HS-27A (cell line): Measurements from ENCODE around the gene MAD1L1.
"Not testable (repeated sequence)": the region's sequence is repeated elsewhere in the genome, so short reads cannot be mapped to it uniquely, and the experiment has no call there.

Experiments
- DNase-seq: peaks from one replicate; pipeline ENCODE4 v3.0.0-alpha.2; 2012; ENCODE audit warnings: low read depth, missing footprints

MAD1L1 gene

DNA sequence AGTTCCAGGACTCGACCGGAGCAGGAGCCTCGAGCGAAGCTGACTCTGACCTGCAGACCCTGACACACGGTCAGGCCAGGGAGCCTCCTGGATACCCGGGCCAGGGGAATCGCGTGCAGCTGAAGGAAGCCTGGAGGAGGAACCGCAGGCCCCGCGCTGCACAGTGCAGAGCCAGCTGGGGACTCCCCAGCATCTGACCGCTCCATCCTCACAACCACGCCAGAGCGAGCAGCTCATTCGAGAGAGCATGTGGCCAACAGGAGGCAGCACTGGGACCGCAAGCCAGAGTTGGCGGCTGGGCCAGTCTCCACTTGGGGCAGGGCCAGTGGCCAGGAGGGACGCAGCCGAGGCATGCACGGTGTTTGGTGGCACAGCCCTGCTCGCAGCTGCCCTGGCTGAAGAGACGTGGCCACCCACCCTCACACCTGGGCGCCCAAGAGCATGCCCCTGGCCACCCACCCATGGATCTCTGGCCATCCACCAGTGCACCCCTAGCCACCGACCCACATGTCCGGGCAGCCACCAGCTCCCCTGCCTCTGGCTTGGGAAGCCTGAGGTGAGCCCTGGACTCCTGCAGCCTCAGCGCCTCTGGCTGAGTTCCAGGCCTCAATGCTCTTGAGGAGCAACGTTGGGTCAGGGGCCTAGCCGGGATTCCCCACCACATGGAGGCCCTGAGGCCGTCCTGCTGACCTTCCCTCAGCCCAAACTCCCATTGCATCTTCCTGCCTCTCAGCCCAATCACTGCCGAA lies 348.7 kb downstream of the MAD1L1 start:
- DNase-seq, result no peak

DNA sequence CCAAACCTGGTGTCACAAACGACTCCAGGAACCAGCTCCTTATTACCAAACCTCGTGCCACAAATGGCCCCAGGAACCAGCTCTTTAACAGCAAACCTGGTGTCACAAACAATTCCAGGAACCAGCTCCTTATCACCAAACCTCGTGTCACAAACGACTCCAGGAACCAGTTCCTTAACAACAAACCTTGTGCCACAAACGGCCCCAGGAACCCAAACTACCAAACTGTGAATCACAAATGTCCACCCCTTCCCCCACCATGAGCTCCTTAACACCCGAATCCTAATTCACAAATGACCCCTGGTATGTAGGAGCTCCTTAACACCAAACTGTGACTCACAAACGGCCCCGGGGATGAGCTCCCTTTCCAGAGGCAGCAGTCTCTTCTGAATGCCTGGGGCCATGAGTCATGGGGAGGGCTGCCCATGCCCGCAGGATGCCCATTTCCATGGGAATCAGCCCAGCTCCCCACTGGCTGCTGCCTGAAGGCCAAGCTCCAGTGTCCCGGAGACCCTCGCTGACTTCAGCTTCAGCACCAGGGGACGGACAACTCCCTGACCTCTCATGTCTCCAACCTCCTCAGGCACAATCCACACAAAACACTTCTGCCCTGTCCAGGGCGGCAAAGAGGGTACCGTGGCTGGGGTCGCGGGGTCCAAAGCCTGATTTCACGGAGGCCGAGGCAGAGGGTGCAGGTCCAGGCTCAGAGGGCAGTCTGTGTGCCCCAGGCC lies 349.5 kb downstream of the MAD1L1 start:
- DNase-seq, result peak; percentile 87

DNA sequence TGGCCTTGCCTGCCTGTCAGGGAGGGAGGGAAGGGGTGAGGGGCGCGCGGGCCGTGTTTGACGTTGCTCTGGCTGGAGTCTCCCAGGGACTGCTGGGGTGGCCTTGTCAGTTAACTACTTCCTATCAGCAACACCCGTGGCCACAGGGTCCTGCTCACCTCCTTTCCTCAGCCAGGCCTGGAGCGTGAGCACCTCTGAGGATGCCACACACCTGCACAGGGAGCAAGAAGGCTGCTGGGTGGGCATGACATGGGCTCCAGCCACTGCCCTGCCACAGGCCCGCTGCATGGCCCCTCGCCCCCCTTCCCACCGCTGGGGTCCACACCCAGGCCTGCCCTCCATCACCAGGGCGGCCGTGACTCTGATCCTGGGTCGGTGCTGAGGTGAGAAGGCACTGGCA lies 350.3 kb downstream of the MAD1L1 start:
- no peak for DNase-seq

DNA sequence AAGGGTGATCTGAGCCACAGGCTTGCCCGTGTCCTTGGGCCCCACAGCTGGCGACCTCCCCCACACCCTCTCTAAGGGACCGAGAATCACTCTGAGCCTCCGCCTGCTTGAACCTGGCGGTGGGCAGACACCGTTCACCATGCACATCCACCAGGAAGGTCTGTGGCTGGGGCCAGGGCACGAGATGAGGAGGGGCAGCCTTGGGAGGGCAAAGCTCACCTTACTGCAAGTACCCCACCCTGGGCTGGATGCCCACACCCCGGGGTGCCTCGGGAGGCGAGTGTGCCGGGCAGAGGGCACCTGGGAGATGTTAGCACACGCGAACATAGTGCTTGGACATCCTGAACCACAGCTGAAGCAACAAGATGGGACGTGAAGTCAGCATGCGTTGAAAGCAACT lies 350.8 kb downstream of the MAD1L1 start:
- DNase-seq, result no peak

DNA sequence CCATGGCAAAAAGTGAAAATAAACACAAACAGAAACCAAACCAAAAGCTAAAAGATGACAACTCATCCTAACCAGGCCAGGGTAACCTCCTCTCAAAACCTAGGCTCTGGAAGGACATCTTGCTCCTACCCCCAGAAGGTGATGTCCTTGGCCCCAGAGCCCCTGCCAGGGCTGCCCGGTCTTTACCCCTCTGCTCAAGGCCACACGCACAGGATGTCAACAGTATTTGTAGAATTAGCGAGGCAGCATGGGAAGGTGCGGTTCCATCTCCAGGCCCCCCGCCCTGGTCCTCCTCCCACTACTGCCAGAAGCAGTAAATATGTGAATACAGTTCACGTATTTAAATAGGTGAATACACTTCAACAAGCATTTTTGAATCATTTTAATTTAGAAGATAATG lies 356.1 kb downstream of the MAD1L1 start:
- not testable (repeated sequence) for DNase-seq

DNA sequence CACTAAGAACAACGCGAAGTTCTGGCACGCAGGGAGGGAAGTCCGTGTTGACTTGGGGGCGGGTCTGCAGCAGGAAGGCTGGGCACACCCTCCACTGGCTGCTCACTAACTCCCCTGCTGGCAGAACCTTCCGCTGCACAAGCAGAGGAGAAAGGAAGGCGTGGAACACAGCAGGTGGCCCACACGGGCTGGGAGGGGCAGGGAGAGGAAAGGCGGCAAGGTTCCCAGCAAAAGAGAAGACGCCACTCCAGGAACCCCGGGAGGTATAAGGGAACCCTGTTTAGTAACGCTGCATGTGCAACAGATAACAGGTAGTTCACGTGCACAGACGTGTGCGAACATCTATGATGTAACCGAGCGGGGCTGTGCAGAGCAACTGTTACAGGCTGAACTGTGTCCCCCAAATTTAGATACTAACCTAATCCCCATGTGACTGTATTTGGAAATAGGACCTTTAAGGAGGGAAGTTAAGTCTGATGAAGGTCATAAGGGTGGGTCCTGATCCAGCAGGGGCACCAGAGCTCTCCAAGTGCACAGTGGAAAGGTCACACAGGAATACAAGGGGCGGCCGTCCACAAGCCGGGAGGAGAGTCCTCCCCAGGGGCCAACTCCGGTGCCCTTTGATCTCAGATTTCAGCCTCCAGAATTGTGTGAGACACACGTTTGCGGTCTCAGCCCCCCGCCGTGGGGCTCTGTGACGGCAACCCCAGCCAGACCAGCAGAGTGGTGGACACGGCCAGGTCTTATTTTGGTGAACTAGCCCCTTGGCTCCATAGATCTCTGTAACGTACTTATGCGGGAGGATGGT lies 357.1 kb downstream of the MAD1L1 start:
- not testable (repeated sequence) for DNase-seq

DNA sequence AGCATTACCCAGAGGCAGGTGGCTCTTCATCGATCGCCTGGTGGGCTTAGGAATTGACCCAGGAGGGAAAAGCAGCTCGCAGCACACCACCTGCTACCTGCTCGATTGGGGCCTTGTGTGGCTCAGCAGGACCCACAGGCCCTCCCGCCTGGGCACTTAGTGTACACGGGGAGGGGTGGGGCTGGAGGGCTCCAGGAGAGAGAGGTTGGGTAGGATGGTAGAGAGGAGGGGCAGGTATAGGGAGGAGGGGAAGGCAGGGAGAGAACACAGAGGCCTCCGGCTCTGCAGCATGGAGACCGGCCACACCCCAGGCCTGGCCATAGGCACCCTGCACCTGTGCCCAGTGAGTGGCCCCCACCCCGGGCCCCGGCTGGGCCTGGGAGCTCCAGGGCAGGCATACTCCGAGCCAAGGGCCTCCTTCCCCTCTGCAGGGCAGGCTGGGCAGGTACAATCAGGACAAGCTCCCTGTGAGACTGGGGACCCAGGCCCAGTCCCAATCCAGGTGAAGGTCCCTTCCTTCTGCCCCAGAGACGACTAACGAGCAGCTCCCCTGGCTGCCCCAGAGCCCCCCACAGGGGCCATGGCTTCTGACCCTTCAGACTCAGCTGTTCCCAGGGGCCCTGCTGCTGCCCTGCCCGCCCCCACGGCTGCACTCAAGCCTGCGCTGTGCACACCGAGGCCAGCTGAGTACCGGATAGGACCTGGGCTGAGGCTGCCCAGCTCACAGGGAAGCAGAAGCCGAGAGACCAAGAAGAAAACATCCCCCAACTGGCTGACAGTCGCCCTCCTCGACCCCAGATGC lies 358.0 kb downstream of the MAD1L1 start:
- not testable (repeated sequence) for DNase-seq

DNA sequence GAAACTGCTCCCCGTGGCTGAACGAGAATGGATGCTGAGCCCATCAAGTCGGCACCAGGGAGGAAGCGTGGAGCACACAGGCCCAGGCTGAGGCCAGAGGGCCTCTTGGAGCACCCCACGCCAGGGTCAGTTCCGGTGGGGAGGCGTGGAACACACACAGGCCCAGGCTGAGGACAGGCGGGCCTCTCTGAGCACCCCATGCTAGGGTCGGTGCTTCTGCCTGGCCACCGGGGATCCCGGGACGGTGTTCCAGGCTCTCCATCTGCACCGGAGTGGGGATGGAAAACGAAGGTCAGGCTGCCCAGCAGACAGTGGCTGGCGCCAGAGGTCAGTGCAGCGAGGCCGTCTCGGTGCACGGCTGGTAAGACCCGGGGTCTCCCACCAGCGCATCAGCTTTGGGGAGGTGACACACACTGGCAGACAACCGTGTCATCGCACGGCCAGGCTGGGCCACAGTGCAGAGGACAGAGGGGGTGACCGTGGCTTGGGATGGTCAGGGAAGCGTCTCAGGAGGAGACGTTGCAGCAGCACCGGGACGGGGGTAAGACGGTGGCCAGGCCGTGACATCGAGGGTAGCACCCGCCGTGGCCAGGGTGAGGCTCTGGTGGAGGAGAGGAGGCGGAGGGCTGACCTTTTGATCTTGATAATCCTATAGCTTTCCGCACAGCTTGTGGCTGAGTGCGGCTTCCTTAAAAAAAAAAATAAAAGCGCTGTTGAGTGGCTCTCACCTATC lies 358.7 kb downstream of the MAD1L1 start:
- DNase-seq, result no peak

DNA sequence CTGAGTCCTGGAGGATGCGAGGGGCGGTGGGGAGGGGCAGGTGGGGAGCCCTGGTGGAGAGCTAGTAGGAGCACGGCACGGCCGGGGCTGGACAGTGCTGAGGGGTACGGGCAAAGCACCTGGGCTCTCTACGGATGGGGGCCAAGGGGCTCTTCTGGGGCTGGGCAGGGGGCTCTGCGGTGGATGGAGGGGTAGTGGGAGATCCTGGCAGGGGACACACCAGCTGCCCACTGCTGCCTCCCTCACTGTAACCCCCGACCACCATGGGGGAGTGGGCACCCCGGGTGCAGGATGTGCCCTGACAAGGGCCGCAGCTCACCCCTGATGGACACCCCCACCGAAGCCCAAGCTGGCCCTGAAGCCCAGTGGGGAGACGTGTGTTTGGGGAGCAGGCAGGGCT lies 359.3 kb downstream of the MAD1L1 start:
- DNase-seq, result no peak

DNA sequence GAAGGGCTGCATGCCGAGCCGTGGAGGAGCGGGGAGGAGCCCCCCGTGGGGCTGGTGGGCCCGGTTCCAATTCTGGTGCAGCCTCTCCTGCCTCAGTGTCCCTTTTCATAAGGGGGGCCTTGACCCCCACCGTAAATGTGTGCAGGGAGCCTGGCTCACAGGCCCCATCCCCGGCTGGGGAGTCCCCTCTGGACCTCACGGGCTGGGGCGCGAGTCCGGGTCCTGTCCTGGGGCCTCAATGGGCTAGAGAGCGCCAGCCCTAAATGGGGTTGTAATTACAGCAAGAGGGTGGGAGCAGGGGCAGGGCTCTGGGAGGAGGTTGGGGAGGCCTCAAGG lies 359.7 kb downstream of the MAD1L1 start:
- no peak for DNase-seq

DNA sequence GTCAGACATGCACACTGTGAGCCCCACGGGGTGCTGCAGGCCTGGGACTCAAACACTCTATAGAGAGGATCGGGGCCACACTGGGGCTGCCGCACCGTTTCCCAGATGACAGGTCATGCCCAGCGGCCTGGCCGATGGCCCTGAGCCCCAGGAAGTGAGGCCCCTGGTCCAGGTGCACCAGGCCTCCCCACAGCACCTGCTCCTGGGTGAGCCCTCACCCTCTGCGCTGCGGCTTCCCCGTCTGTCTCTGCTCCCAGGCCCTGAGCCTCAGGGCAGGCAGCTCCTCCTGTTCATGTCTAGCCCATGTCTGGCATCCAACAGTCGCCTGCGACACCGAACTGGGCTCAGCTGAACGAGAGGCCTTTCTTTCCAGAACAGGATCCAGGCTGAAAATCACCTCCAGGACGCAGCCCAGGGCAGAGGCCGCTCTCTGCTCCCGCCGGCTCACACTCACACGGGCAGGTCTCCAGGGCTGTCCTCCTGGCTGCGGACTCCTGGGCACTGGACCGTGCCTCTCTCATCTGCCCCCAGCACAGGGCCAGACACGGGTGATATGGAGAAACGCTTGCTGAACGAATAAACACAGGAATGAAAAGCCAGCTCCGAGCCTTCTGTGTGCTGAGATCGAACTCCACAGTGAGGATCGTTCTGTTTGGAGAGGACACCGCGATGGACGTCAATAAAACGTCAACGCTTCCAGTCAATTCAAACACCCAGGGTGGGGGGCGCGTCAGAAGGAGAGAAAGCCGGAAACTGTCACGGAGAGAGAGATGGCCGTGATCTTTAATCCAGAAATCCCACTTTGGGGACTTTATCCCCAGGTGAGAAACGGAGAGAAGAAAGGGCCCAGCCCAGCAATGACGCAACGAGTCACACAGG lies 360.3 kb downstream of the MAD1L1 start:
- no peak for DNase-seq

DNA sequence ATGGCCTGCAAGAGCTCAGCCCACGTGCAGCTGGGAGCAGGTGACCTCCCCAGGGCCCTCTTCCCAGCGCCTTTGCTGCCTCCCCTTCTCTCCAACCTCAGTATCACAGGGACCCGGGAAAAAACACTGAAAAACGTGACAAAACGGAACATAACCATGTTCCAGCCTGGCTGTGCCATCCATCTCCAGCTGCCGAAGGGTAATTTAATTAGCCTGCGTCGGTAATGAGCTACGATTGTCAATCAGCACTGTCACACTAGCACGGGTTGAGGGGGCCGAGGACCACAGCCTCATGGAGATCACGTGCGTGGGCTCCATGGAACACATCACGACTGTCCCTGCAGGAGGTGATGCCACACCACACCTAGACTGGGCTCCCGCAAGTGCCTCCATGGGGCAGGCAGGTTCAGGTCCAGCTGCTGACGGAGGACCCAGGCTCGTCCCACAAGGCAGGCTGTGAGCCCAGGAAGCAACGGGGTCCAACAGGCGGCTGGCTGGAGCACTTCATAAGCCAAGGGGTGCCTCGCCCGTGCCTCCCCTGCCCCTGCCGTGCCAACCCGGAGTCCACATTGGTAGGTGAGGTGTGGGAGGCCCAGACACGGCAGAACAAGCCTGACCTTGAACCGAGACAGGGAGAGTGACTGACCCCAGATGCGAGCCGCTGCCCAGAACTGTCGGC lies 363.2 kb downstream of the MAD1L1 start:
- DNase-seq, result no peak

DNA sequence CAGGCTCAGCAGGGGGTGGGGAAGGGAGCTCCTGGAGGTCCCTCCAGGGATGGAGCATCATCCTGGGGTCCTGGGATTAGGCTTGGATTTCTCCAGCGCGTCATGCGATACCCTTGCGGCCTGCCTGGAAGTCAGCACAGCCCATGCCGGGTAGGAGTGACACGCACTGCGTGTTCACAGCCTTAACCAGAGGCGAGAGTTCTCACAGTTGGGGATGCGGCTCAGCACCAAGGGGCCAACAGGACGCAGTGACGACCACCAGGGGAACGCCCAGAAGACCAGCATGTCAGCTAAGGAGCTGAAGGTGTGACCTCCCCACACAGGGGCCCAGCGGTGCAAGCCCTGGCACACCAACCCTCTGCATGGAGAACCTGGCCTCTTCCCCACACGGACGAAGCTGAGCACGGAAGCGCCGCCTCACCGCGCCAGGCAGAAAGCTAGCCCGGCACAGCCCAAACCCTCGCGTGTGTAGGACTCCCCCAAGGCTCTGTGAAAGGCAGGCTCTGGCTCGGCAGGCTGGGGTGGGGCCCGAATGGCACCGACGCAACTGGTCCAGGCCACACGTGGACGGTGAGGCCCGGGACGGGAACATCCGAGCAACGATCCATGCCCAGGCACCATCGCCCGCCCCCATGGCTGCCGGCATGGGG lies 364.1 kb downstream of the MAD1L1 start:
- no peak for DNase-seq

DNA sequence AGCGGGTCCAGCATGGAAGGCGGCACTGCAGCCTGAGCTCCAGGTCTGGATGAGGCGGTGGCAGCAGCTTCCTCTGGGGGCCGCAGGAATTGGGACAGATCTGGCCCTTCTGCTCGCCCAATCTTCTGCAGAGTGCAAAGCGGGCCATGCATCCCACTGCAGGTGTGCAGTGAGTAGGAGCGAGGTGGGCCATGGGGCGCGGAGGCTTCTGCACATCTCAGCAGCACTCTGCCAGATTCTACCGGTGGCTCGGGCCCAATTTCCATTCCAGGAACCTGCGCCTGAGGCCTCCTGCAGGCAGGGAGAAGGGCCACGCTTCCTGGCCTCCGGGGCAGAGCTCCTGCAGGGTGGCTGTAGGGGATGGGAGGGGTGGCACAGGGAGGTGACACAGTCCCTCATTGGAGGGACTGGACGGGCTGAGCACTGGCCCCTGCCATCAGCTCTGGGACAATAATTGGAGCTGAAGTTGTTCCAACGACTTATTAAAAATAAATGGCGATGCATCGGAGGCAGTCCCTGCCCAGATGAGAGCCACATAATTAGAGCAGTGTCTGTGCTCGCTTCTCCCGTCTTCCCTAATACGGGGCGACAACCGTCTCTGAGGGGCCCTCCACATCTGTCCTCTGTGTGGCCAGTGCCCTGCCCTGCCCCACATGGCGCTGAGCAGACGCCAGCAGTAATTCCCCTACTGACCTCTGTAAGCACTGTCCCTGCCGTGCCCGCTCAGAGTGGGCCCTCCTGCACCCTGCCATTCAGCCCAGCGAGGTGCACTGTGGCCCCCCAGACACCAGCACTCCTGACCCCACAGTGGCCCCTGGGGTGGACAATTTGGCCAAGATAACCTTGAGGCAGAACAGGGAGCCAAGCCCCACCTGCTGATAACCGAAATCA lies 365.1 kb downstream of the MAD1L1 start:
- no peak for DNase-seq

DNA sequence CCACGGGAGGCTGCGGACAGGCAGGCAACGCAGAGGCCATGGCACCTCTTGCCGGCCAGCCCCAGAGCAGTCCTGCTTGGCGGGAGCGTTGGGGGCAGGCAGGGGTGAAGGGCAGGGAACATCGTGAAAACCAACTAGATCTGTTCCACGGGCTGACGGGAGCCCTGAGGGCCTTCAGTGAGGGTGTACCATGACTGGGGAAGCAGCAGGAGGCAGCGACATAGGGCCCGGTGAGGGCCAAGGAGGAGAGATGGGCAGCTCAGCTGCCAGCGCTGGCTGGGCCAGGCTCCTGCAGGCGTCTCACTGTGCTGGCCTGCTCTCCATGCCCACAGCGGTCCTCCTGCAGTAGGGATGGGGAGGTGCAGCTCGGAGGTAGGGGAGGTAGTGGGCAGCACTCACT lies 366.1 kb downstream of the MAD1L1 start:
- no peak for DNase-seq

DNA sequence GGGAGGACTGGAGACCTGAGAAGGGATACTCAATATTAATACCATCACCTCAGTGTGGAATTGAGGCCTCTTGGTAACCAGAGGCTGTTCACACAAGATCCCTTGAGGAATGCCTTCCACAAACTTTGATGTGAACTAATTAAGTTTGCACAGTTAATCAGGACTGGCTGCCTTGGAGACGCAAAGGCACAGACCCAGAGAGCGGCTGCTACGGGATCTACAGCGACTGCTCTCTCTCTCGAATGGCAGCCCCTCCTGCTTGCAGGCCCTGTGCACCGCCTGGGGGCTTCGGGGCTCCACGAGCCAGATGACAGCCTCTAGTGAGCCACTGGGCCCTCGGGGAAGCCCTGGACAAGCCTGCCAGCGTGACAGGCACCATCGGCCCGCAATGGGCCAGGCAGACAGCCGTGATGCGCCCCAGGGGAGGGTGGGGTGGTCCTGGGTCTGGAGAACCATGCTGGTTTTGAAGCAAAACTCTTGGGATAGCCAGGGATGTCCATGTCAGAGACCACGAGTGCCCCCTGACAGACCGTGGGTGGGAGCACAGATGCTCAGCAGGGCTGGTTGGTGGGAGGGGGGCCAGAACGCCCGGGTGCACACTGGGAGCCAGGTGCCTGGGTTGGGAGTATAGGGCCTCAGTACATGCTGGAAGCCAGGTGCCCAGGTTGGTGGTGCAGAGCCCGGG lies 367.0 kb downstream of the MAD1L1 start:
- no peak for DNase-seq

DNA sequence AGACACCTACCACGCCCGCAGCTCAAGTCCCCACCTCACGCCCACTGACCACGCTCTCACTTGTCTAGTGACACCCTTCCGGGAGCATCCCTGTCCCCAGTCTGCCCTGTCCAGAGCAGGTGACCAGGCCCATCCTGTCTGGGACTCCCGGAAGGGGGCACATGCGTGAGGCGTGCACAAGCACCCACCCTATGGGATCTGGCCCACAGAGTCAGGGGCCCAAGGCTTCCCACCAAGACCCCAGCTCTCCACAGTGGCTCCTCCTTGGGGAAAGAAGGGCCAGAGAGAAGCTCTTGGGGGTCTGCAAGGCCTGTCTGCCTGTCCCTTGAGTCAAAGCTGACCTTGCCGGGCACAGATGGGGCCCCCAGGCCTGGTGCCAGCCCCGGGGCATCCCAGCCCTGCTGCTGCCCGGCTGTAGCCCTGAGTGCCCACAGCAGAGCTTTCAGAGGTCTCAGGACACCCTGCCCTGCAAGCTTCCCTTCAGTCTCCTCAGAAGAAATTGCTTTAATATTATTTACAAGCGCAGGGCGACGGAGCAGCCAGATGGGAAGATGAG lies 367.7 kb downstream of the MAD1L1 start:
- DNase-seq, result no peak
